GM20000 (cell line): Measurements from ENCODE around the gene NUDT13.

Experiments
- DNase-seq: peaks from one replicate; pipeline ENCODE4 v3.0.0; 2012; ENCODE audit warnings: low spot score
- CTCF ChIP-seq: IDR thresholded peaks from 2 replicates; pipeline ENCODE4 v1.5.1; 2012; ENCODE audit warnings: mild to moderate bottlenecking, control low read depth; ENCODE audit errors: extremely low read depth, missing control alignments

Gene NUDT13

GRCh38 chr10:73079779-73080541, 30.3 kb upstream of the NUDT13 start:
- TF ChIP-seq CTCF: no peak

GRCh38 chr10:73083221-73083620, 27.0 kb upstream of the NUDT13 start:
- TF ChIP-seq CTCF: no peak
- DNase-seq: no peak

More at GRCh38 chr10:73079779-73080541, 30.3 kb upstream of the NUDT13 start:
- peak; percentile 41 for DNase-seq

GRCh38 chr10:73084209-73084608, 26.0 kb upstream of the NUDT13 start:
- no peak for TF ChIP-seq CTCF
- DNase-seq: no peak

GRCh38 chr10:73086816-73087215, 23.4 kb upstream of the NUDT13 start:
- TF ChIP-seq CTCF: no peak
- DNase-seq: no peak

- no peak for TF ChIP-seq CTCF
- DNase-seq: no peak
Measured at GRCh38 chr10:73088304-73088703, 22.0 kb upstream of the NUDT13 start.

- TF ChIP-seq CTCF: no peak
- DNase-seq: no peak
Measured at GRCh38 chr10:73092830-73093229, 17.4 kb upstream of the NUDT13 start.

- DNase-seq: no peak
- no peak for TF ChIP-seq CTCF
Measured at GRCh38 chr10:73093922-73094850, 16.1 kb upstream of the NUDT13 start.
